ENCODE measurements around the gene ATP10A.

GRCh38 chr15:25912035-25912434 lies 48.9 kb upstream of the ATP10A start:
- TF ChIP-seq, protein P1, sequence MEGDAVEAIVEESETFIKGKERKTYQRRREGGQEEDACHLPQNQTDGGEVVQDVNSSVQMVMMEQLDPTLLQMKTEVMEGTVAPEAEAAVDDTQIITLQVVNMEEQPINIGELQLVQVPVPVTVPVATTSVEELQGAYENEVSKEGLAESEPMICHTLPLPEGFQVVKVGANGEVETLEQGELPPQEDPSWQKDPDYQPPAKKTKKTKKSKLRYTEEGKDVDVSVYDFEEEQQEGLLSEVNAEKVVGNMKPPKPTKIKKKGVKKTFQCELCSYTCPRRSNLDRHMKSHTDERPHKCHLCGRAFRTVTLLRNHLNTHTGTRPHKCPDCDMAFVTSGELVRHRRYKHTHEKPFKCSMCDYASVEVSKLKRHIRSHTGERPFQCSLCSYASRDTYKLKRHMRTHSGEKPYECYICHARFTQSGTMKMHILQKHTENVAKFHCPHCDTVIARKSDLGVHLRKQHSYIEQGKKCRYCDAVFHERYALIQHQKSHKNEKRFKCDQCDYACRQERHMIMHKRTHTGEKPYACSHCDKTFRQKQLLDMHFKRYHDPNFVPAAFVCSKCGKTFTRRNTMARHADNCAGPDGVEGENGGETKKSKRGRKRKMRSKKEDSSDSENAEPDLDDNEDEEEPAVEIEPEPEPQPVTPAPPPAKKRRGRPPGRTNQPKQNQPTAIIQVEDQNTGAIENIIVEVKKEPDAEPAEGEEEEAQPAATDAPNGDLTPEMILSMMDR (IDR thresholded peaks at IDR 0.05) = no peak
- TF ChIP-seq POLR2AphosphoS5 (IDR thresholded peaks at IDR 0.05) = no peak
